Thoracic aorta (tissue), 2 donors: Measurements from ENCODE around the gene ZNF385B. TPM values are rescaled to one million over a fixed set of nuclear protein-coding genes. Genes with fewer than 3 reads are reported as not detected.
"Not testable (repeated sequence)": the region's sequence is repeated elsewhere in the genome, so short reads cannot be mapped to it uniquely, and the experiment has no call there.

Source experiments
- ATAC-seq: fragments of 150-250 bp; one replicate; pipeline ENCODE4 v1.8.0; 2017; ENCODE audit warnings: low read depth; ENCODE audit not compliant: insufficient number of reproducible peaks, low FRiP score
- DNase-seq: peaks from one replicate; pipeline ENCODE4 v3.0.0-alpha.2; 2020; ENCODE audit warnings: low spot score
- H3K27ac ChIP-seq, 2 donors: fragments of 200-600 bp; sonication (generic); 1 replicate in 1 of 2; 2 replicates in 1 of 2; pipeline ENCODE4 v1.5.1; 2016; ENCODE audit warnings: mild to moderate bottlenecking in 2 of 2, moderate library complexity in 2 of 2
- H3K27me3 ChIP-seq: fragments of 200-600 bp; sonication (generic); replicated peaks from 2 replicates; pipeline ENCODE4 v1.6.0; 2016; ENCODE audit warnings: mild to moderate bottlenecking; ENCODE audit not compliant: insufficient read depth
- H3K36me3 ChIP-seq: fragments of 200-600 bp; sonication (generic); one replicate; pipeline ENCODE4 v1.5.1; 2016
- H3K4me1 ChIP-seq, 2 donors: fragments of 200-600 bp; sonication (generic); 1 replicate in 1 of 2; 2 replicates in 1 of 2; pipeline versions ENCODE4 v1.5.1 to v1.6.0; 2016; ENCODE audit warnings: low read depth in 2 of 2, mild to moderate bottlenecking in 1 of 2; ENCODE audit not compliant: control insufficient read depth in 1 of 2
- H3K4me3 ChIP-seq: fragments of 200-600 bp; sonication (generic); 2 replicates; pipeline ENCODE4 v1.5.1; 2016; ENCODE audit warnings: mild to moderate bottlenecking
- H3K9me3 ChIP-seq: fragments of 200-600 bp; sonication (generic); 2 replicates; pipeline ENCODE4 v1.5.1; 2016
- total RNA-seq, 2 donors: library from RNA; depleted of rRNA; stranded (reverse); fragments of >200 nt; gene quantifications; one replicate each; pipeline versions ENCODE4 v1.1.0 to v1.2.3, GENCODE V29; 2016
- TF ChIP-seq, protein P1 (sequence below): fragments of 200-600 bp; sonication (generic); IDR thresholded peaks from one replicate; pipeline ENCODE4 v1.5.1; 2019; ENCODE audit warnings: antibody characterized with exemption

Gene ZNF385B
- total RNA-seq, 2 donors from 2014 or later: 0.41 to 1.9 TPM

DNA sequence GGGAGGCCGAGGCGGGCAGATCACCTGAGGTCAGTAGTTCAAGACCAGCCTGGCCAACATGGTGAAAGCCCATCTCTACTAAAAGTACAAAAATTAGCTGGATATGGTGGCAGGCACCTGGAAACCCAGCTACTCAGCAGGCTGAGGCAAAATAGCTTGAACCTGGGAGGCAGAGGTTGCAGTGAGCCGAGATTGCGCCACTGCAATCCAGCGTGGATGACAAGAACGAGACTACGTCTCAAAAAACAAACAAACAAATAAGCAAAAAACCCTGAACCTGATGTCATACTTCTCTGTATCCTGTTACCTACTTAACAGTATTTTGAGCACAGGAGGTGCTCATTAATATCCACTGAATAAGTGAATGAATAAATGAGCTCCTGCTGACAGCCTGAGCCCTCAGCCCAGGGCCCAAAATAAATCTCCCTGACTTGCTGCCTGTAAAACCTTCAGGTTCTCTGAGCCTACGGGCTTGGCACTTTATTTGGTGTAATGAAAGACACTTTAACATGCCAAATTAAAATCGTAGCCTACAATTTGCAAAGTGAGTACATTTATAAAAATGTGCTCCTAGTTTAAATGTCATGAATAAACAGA lies 215.1 kb downstream of the ZNF385B start:
- Histone ChIP-seq H3K27me3 (no peaks in the 10 kb centered on the region), H3K4me1 (no peaks in the 10 kb centered on the region), H3K27ac (no peak overlapping the region), H3K9me3 (no peaks in the 10 kb centered on the region), H3K4me3 (no peak overlapping the region), H3K36me3 (no peaks in the 10 kb centered on the region)
- no peak for ATAC-seq
- TF ChIP-seq, protein P1, sequence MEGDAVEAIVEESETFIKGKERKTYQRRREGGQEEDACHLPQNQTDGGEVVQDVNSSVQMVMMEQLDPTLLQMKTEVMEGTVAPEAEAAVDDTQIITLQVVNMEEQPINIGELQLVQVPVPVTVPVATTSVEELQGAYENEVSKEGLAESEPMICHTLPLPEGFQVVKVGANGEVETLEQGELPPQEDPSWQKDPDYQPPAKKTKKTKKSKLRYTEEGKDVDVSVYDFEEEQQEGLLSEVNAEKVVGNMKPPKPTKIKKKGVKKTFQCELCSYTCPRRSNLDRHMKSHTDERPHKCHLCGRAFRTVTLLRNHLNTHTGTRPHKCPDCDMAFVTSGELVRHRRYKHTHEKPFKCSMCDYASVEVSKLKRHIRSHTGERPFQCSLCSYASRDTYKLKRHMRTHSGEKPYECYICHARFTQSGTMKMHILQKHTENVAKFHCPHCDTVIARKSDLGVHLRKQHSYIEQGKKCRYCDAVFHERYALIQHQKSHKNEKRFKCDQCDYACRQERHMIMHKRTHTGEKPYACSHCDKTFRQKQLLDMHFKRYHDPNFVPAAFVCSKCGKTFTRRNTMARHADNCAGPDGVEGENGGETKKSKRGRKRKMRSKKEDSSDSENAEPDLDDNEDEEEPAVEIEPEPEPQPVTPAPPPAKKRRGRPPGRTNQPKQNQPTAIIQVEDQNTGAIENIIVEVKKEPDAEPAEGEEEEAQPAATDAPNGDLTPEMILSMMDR: no peak
- DNase-seq: no peak

DNA sequence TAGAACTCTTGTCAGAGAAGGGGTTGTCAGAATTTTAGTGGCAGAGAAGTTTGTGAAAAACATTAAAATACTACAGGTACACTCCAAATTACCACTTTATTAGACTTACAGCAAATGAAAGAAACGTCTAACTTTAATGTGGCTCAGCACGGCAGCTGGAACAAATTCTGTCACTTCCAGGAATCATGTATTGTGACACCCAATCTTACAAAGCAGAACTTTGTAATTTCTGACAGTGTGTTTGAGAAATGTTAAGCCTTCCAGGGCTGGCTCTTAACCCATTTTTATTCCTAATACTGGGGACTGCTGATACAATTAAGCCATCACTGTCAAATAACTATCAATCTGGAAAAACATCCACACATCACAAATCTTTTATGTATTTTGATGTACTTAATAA lies 216.4 kb downstream of the ZNF385B start:
- TF ChIP-seq, protein P1: no peak
- DNase-seq: no peak
- no peaks in the 10 kb centered on the region for H3K9me3 ChIP-seq
- H3K4me3 ChIP-seq: no peak overlapping the region
- no peaks in the 10 kb centered on the region for H3K27me3 ChIP-seq
- H3K27ac ChIP-seq: no peak overlapping the region
- no peaks in the 10 kb centered on the region for H3K36me3 ChIP-seq
- no peaks in the 10 kb centered on the region for H3K4me1 ChIP-seq
- no peak for ATAC-seq

DNA sequence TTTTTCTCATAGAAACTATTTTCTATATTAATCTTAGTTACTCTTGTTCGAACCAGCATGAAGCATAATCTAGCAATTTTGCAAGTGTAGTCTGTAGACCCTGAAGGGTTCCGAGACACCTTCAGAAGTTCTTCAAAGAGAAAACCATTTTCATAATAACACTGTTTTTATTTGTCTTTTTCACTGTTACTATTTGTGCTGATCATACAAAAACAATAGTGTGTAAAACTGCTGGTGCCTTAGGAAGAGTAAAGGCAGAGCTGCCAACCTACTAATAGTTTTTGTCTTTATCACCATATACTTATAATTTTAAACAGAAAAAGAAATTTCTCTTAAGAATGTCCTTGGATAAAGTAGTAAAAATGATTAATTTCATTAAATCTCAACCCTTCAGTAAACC lies 218.9 kb downstream of the ZNF385B start:
- Histone ChIP-seq H3K27ac (no peak overlapping the region), H3K4me3 (no peak overlapping the region), H3K9me3 (no peaks in the 10 kb centered on the region), H3K27me3 (no peaks in the 10 kb centered on the region), H3K36me3 (no peaks in the 10 kb centered on the region), H3K4me1 (no peaks in the 10 kb centered on the region)
- TF ChIP-seq, protein P1: no peak
- DNase-seq (no peak), ATAC-seq (no peak)

DNA sequence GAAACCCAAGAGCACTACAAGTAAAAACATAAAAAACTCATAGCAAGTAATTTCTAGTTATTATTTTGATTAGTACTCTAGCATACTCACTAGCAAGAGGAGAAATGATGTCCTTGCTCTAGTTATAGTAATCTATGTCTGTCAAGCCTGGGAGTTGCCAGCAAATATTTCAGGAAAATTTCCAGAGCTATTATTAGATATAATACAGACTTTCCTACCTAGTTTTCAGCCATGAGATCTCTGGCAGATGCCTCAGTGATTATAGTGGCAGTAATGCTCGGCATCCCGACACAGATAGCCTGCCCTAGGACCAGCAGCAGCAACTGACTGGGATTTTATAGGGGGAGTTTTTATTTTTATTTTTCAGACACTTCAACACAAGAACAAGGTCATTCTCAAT lies 224.4 kb downstream of the ZNF385B start:
- no peak overlapping the region for H3K27ac ChIP-seq
- DNase-seq (no peak), ATAC-seq (no peak)
- no peaks in the 10 kb centered on the region for H3K9me3 ChIP-seq
- no peak overlapping the region for H3K4me3 ChIP-seq
- H3K36me3 ChIP-seq: no peaks in the 10 kb centered on the region
- no peaks in the 10 kb centered on the region for H3K4me1 ChIP-seq
- TF ChIP-seq, protein P1: no peak
- no peaks in the 10 kb centered on the region for H3K27me3 ChIP-seq

DNA sequence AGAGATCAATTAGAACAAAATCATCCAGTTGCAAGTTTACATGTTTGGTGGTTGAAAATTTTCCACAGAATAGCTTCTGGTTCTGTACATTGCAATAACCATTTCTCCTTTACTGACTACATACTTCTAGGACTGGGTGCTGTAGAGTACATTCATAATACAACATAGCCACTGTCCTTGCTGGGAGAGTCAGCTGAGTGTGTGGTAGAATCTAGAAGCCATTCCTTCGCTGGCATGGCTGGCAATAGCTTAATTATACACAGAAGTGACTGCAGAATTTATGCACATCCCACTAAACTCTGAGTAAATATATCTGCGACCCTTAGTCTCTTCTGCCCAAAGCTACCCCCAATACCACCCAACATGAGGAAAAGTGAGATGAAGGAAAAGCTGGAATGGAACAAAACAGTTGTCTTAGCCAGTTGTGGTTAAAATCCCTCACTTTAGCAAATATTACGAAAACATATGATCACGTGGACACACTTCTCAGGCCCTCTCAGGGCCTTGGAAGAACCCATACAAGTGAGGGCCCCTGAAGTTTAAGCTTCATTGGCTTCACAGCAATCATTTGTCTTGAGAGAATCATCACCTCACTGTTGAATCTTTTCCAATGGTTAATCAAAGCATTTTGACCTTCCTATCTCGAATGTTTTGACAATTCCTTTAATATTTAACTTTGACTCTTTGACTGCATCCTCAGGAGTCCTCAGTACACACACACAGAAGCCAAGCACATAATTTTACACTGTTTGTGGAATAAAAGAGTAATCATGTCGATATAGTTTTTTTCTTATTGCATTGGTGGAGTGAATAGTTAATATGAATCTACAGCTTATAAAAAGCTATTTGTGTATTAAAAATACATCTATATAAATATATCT lies 225.1 kb downstream of the ZNF385B start:
- Histone ChIP-seq H3K27me3 (no peaks in the 10 kb centered on the region), H3K27ac (no peak overlapping the region), H3K4me1 (no peaks in the 10 kb centered on the region), H3K9me3 (no peaks in the 10 kb centered on the region), H3K4me3 (no peak overlapping the region), H3K36me3 (no peaks in the 10 kb centered on the region)
- TF ChIP-seq, protein P1: no peak
- no peak for ATAC-seq
- no peak for DNase-seq

DNA sequence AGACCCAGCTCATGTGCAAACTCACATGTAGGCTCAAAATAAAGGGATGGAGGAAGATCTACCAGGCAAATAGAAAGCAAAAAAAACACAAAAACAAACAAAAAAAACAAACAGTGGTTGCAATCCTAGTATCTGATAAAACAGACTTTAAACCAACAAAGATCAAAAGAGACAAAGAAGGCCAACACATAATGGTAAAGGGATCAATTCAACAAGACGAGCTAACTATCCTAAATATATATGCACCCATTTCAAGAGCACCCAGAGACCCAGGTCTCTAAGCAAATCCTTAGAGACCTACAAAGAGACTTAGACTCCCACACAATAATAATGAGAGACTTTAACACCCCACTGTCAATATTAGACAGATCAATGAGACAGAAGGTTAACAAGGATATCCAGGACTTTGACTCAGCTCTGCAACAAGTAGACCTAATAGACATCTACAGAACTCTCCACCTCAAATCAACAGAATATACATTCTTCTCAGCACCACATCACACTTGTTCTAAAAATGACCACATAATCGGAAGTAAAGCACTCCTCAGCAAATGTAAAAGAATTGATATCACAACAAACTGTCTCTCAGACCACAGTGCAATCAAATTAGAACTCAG lies 229.5 kb downstream of the ZNF385B start:
- not testable (repeated sequence) for H3K4me3 ChIP-seq, H3K27me3 ChIP-seq, H3K27ac ChIP-seq, ATAC-seq, H3K9me3 ChIP-seq, H3K36me3 ChIP-seq, DNase-seq, H3K4me1 ChIP-seq

DNA sequence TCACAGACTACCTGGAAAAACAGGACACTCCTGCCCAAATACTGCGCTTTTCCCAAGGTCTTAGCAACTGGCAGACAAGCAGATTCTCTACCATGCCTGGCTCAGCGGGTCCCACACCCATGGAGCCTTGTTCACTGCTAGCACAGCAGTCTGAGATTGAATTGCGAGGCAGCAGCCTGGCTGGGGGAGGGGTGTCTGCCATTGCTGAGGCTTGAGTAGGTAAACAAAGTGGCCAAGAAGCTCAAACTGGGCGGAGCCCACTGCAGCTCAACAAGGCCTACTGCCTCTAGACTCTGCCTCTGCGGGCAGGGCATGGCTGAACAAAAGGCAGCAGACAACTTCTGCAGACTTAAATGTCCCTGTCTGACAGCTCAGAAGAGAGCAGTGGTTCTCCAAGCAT lies 231.6 kb downstream of the ZNF385B start:
- not testable (repeated sequence) for H3K27ac ChIP-seq, H3K4me1 ChIP-seq, H3K4me3 ChIP-seq, H3K9me3 ChIP-seq, H3K27me3 ChIP-seq, H3K36me3 ChIP-seq, DNase-seq, ATAC-seq
